ENCODE measurements around the gene PPP1R2. TPM values are rescaled to one million over a fixed set of nuclear protein-coding genes. Genes with fewer than 3 reads are reported as not detected.

PPP1R2 gene
- total RNA-seq, 2 donors from 2014 or later = 24.2 to 30.7 TPM

GRCh38 chr3:195537995-195538394 lies 5.1 kb downstream of the PPP1R2 start:
- no peaks in the 10 kb centered on the region for H3K36me3 Mint-ChIP-seq (ENCODE audit: low read depth)
- no peak for DNase-seq
- H3K9ac ChIP-seq (ENCODE audit: extremely low read depth, low read length, poor library complexity, severe bottlenecking) = no peak overlapping the region
- TF ChIP-seq CTCF (conservative IDR thresholded peaks at IDR 0.05) = no peak
- no peaks in the 10 kb centered on the region for H3K27me3 ChIP-seq (ENCODE audit: control insufficient read depth, insufficient read depth, low read length, poor library complexity, severe bottlenecking)
- WGBS, 2 experiments (ENCODE audit: insufficient coverage in 1 of 2, insufficient read length in 1 of 2) = 78 to 100% methylated on average over 2 of the region's 2 CpGs
- H3K9me3 Mint-ChIP-seq = peaks cover 2% of the 10 kb centered on the region
- H3K36me3 ChIP-seq (ENCODE audit: control insufficient read depth, insufficient read depth, low read length) = no peaks in the 10 kb centered on the region
- peaks cover 19% of the 10 kb centered on the region for H3K4me1 Mint-ChIP-seq
- no peak overlapping the region for H3K27ac ChIP-seq (ENCODE audit: low read depth, low read length)
- H3K4me3 Mint-ChIP-seq = no peak overlapping the region
- H3K27me3 Mint-ChIP-seq (ENCODE audit: insufficient read depth) = no peaks in the 10 kb centered on the region
- H3K9me3 ChIP-seq (ENCODE audit: control insufficient read depth, low read length) = no peaks in the 10 kb centered on the region
- no peak overlapping the region for H3K27ac Mint-ChIP-seq
- peaks cover 3% of the 10 kb centered on the region for H3K4me1 ChIP-seq (ENCODE audit: control insufficient read depth, insufficient read depth, low read length)
- H3K4me3 ChIP-seq (ENCODE audit: low read length) = no peak overlapping the region

GRCh38 chr3:195535293-195535692 lies 7.8 kb downstream of the PPP1R2 start:
- H3K27ac Mint-ChIP-seq = no peak overlapping the region
- peaks cover 2% of the 10 kb centered on the region for H3K4me1 Mint-ChIP-seq
- no peaks in the 10 kb centered on the region for H3K27me3 ChIP-seq (ENCODE audit: control insufficient read depth, insufficient read depth, low read length, poor library complexity, severe bottlenecking)
- H3K9me3 Mint-ChIP-seq = peaks cover 2% of the 10 kb centered on the region
- H3K4me3 Mint-ChIP-seq = no peak overlapping the region
- H3K27ac ChIP-seq (ENCODE audit: low read depth, low read length) = no peak overlapping the region
- 99 to 100% methylated on average over 4 to 5 of the region's 5 CpGs for WGBS, 2 experiments (ENCODE audit: insufficient coverage in 1 of 2, insufficient read length in 1 of 2)
- H3K36me3 Mint-ChIP-seq (ENCODE audit: low read depth) = no peaks in the 10 kb centered on the region
- DNase-seq = no peak
- H3K9me3 ChIP-seq (ENCODE audit: control insufficient read depth, low read length) = no peaks in the 10 kb centered on the region
- H3K4me3 ChIP-seq (ENCODE audit: low read length) = no peak overlapping the region
- TF ChIP-seq CTCF (conservative IDR thresholded peaks at IDR 0.05) = no peak
- H3K36me3 ChIP-seq (ENCODE audit: control insufficient read depth, insufficient read depth, low read length) = no peaks in the 10 kb centered on the region
- H3K9ac ChIP-seq (ENCODE audit: extremely low read depth, low read length, poor library complexity, severe bottlenecking) = no peak overlapping the region
- no peaks in the 10 kb centered on the region for H3K27me3 Mint-ChIP-seq (ENCODE audit: insufficient read depth)
- no peaks in the 10 kb centered on the region for H3K4me1 ChIP-seq (ENCODE audit: control insufficient read depth, insufficient read depth, low read length)

GRCh38 chr3:195532834-195533233 lies 10.3 kb downstream of the PPP1R2 start:
- H3K4me3 Mint-ChIP-seq = no peak overlapping the region
- no peak overlapping the region for H3K9ac ChIP-seq (ENCODE audit: extremely low read depth, low read length, poor library complexity, severe bottlenecking)
- no peak overlapping the region for H3K4me3 ChIP-seq (ENCODE audit: low read length)
- 91 to 95% methylated on average over 7 of the region's 7 CpGs for WGBS, 2 experiments (ENCODE audit: insufficient coverage in 1 of 2, insufficient read length in 1 of 2)
- H3K4me1 Mint-ChIP-seq = no peaks in the 10 kb centered on the region
- peaks cover 13% of the 10 kb centered on the region for H3K36me3 Mint-ChIP-seq (ENCODE audit: low read depth)
- H3K36me3 ChIP-seq (ENCODE audit: control insufficient read depth, insufficient read depth, low read length) = peaks cover 11% of the 10 kb centered on the region
- peaks cover 2% of the 10 kb centered on the region for H3K9me3 Mint-ChIP-seq
- no peak overlapping the region for H3K27ac ChIP-seq (ENCODE audit: low read depth, low read length)
- no peak overlapping the region for H3K27ac Mint-ChIP-seq
- H3K9me3 ChIP-seq (ENCODE audit: control insufficient read depth, low read length) = no peaks in the 10 kb centered on the region
- TF ChIP-seq CTCF (conservative IDR thresholded peaks at IDR 0.05) = no peak
- no peaks in the 10 kb centered on the region for H3K27me3 Mint-ChIP-seq (ENCODE audit: insufficient read depth)
- H3K4me1 ChIP-seq (ENCODE audit: control insufficient read depth, insufficient read depth, low read length) = no peaks in the 10 kb centered on the region
- no peaks in the 10 kb centered on the region for H3K27me3 ChIP-seq (ENCODE audit: control insufficient read depth, insufficient read depth, low read length, poor library complexity, severe bottlenecking)
- no peak for DNase-seq
